Activated T-helper 2 cell treated with anti-CD3 and anti-CD28 coated beads, Interferon-gamma antibody, Interleukin-2, Interleukin-4, amounts not matched to agents 10 μg/mL and 5 μg/mL and 100 μg/mL, durations not matched to agents 14 hours and 24 hours and 36 hours (primary cell): ENCODE results near the gene ATAD1. TPM values are rescaled to one million over a fixed set of nuclear protein-coding genes. Genes with fewer than 3 reads are reported as not detected.

ENCODE experiments used
- DNase-seq: peaks from one replicate; pipeline ENCODE4 v3.0.0; 2021; ENCODE audit warnings: low spot score
- H3K27ac Mint-ChIP-seq: one replicate; pipeline ENCODE4 v1.8.0; 2021; ENCODE audit warnings: mixed read lengths
- H3K27me3 Mint-ChIP-seq: one replicate; pipeline ENCODE4 v1.8.0; 2021; ENCODE audit warnings: low read depth, mixed read lengths
- H3K36me3 Mint-ChIP-seq: one replicate; pipeline ENCODE4 v1.8.0; 2021; ENCODE audit warnings: low read depth, mixed read lengths
- H3K4me1 Mint-ChIP-seq: one replicate; pipeline ENCODE4 v1.8.0; 2021; ENCODE audit warnings: low read depth, mixed read lengths
- H3K4me3 Mint-ChIP-seq: one replicate; pipeline ENCODE4 v1.8.0; 2021; ENCODE audit warnings: low read depth, mild to moderate bottlenecking, moderate library complexity, mixed read lengths
- H3K9me3 Mint-ChIP-seq: one replicate; pipeline ENCODE4 v1.8.0; 2021; ENCODE audit warnings: mixed read lengths
- intact Hi-C: fragments of 100-400 bp; cut with micrococcal nuclease; formaldehyde crosslinking; loops from one replicate; pipeline ENCODE4 v1.15.1; 2023
- total RNA-seq: library from RNA; stranded (reverse); gene quantifications from 2 replicates; pipeline ENCODE4 v1.2.3, GENCODE V29; 2022

The ATAD1 gene
- total RNA-seq, 1 donor from 2014 or later = 50.2 TPM

GRCh38 chr10:87707254-87707653 is 110.8 kb downstream of the ATAD1 start:
- Mint-ChIP-seq H3K27me3 (peaks cover 13% of the 10 kb centered on the region), H3K27ac (no peak overlapping the region), H3K4me1 (peaks cover 4% of the 10 kb centered on the region), H3K9me3 (no peaks in the 10 kb centered on the region), H3K36me3 (no peaks in the 10 kb centered on the region), H3K4me3 (no peak overlapping the region)
- DNase-seq = no peak
- intact Hi-C loops = no loop called here

GRCh38 chr10:87706731-87707130 is 111.3 kb downstream of the ATAD1 start:
- no peak overlapping the region for H3K4me3 Mint-ChIP-seq
- peaks cover 12% of the 10 kb centered on the region for H3K27me3 Mint-ChIP-seq
- no peak for DNase-seq
- no peaks in the 10 kb centered on the region for H3K9me3 Mint-ChIP-seq
- H3K36me3 Mint-ChIP-seq = no peaks in the 10 kb centered on the region
- no peak overlapping the region for H3K27ac Mint-ChIP-seq
- H3K4me1 Mint-ChIP-seq = peaks cover 4% of the 10 kb centered on the region
- intact Hi-C loops = no loop called here

- no peak for DNase-seq
- no peaks in the 10 kb centered on the region for H3K9me3 Mint-ChIP-seq
- no peak overlapping the region for H3K4me3 Mint-ChIP-seq
- no peaks in the 10 kb centered on the region for H3K36me3 Mint-ChIP-seq
- H3K27me3 Mint-ChIP-seq = peaks cover 14% of the 10 kb centered on the region
- intact Hi-C loops = no loop called here
- H3K4me1 Mint-ChIP-seq = peaks cover 4% of the 10 kb centered on the region
- no peak overlapping the region for H3K27ac Mint-ChIP-seq
Observed at GRCh38 chr10:87705339-87705738, 112.7 kb downstream of the ATAD1 start.

- H3K27me3 Mint-ChIP-seq = peaks cover 14% of the 10 kb centered on the region
- no peaks in the 10 kb centered on the region for H3K9me3 Mint-ChIP-seq
- peaks cover 4% of the 10 kb centered on the region for H3K4me1 Mint-ChIP-seq
- intact Hi-C loops = no loop called here
- no peaks in the 10 kb centered on the region for H3K36me3 Mint-ChIP-seq
- H3K4me3 Mint-ChIP-seq = no peak overlapping the region
- no peak overlapping the region for H3K27ac Mint-ChIP-seq
- no peak for DNase-seq
Observed at GRCh38 chr10:87703771-87704170, 114.3 kb downstream of the ATAD1 start.

GRCh38 chr10:87702973-87703294 is 115.1 kb downstream of the ATAD1 start:
- Mint-ChIP-seq H3K27me3 (peaks cover 12% of the 10 kb centered on the region), H3K4me3 (no peak overlapping the region), H3K4me1 (peaks cover 4% of the 10 kb centered on the region), H3K36me3 (no peaks in the 10 kb centered on the region), H3K27ac (no peak overlapping the region), H3K9me3 (no peaks in the 10 kb centered on the region)
- intact Hi-C loops = no loop called here
- no peak for DNase-seq

GRCh38 chr10:87702260-87702972 is 115.6 kb downstream of the ATAD1 start:
- intact Hi-C loops = no loop called here
- Mint-ChIP-seq H3K27me3 (peaks cover 12% of the 10 kb centered on the region), H3K27ac (no peak overlapping the region), H3K4me1 (peaks cover 4% of the 10 kb centered on the region), H3K4me3 (no peak overlapping the region), H3K36me3 (no peaks in the 10 kb centered on the region), H3K9me3 (no peaks in the 10 kb centered on the region)
- DNase-seq = no peak

Other genes starting within 250 kb of the ATAD1 start
- gene PAPSS2, start 158.3 kb downstream of the ATAD1 start, total RNA-seq = 0.21 and 0.25 TPM in 2 replicates
- gene KLLN, start 45.3 kb upstream of the ATAD1 start, total RNA-seq = 0.55 and 0.64 TPM in 2 replicates
- gene PTEN, start 45.4 kb upstream of the ATAD1 start, total RNA-seq = 48.5 and 53.5 TPM in 2 replicates